ENCODE measurements around the gene PSME4. TPM values are rescaled to one million over a fixed set of nuclear protein-coding genes. Genes with fewer than 3 reads are reported as not detected.

The PSME4 gene
- total and polyA plus RNA-seq, 2 of the 13 experiments (the other 11 are each of a cell fraction or from before 2014, with no cell fraction given) = 52.1 to 77.8 TPM

DNA sequence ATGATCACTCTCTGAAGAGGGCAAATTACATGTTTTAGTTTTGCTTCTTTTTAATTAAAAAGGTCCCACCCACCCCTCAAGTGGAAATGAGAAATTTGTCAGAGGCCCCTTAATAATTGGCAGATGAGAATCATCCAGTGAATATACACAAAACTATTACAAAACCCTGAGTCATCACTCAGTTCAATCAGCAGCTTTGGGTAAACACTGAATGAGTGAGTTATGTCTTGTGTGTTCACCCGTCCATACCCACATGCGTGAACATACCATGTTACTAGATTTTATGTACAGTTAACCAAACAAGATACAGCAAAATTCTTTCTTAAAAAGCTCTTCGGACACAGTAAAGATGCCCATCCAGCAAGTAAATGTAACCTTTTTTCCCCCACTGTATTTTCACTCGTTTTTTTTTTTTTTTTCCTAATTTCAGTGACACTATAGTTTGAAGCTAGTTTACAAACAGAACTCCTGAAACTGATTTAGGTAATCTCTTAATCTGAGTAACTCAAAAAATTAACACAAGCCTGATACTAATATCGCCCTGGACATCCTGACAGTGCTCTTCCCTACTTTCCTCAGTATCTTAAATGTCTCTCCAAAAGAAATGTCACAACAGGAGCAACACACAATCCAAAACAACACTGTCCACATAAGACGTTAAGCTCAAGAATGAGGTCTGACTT lies 1.4 kb downstream of the PSME4 start:
- peak overlapping the region; percentile 89 for H3K4me2 ChIP-seq (ENCODE audit: low read depth, low read length)
- intact Hi-C loops (cut with micrococcal nuclease; ENCODE audit: unreplicated experiment) = loop anchor here (1.0 kb wide), 2 partner anchors 135 to 142 kb away; no protein-coding TSS in a partner anchor
- H3K4me1 ChIP-seq (ENCODE audit: insufficient read depth, low read length) = peaks cover 54% of the 10 kb centered on the region
- H2AFZ ChIP-seq (ENCODE audit: low read length) = no peak overlapping the region
- peaks cover 70% of the 10 kb centered on the region for H3K79me2 ChIP-seq (ENCODE audit: insufficient read depth, low read length)
- BruUV-seq (replicated peaks) = TSS peak; percentile 72
- FAIRE-seq (peak; percentile 56), ATAC-seq (peak; percentile 43), DNase-seq (ENCODE audit: low spot score) (peak; percentile 95)
- no peaks in the 10 kb centered on the region; a peak in 1 of 5 replicates for H3K27me3 ChIP-seq (ENCODE audit: control insufficient read depth in 1 of 2, insufficient read depth in 2 of 2, low read length in 2 of 2)
- H3K36me3 ChIP-seq (replicated peaks in 1 of 2; ENCODE audit: control insufficient read depth in 1 of 2, insufficient read depth in 2 of 2, low read length in 2 of 2) = no peaks in the 10 kb centered on the region
- 2% methylated on average over 6 of the region's 6 CpGs for WGBS (ENCODE audit: low lambda C conversion rate)
- in situ Hi-C loops (cut with HindIII; ENCODE audit: extremely low pct_ligation_motif_present, low pct_unique_long_range_greater_than_20kb) = no loop called here
- peak overlapping the region; percentile 96 for H3K9ac ChIP-seq (ENCODE audit: insufficient read depth, low read depth, low read length)
- CTCF ChIA-PET (ENCODE audit: low intra/inter-chr PET ratio, low total read pairs) = no interaction called here
- peaks cover 44% of the 10 kb centered on the region for H4K20me1 ChIP-seq (ENCODE audit: insufficient read depth, low read length)
- peak overlapping the region; percentile 94 for H3K27ac ChIP-seq (ENCODE audit: extremely low read length, insufficient read depth, low read length)
- H3K9me3 ChIP-seq (ENCODE audit: low read length) = no peaks in the 10 kb centered on the region
- peak overlapping the region; percentile 70 to 98 (median 97) for H3K4me3 ChIP-seq (replicated peaks in 1 of 3; ENCODE audit: insufficient read depth in 1 of 3, low read depth in 2 of 3, low read length in 3 of 3)
- POLR2A ChIA-PET = interaction anchor here (0.9 to 3.1 kb wide), 7 partner anchors 10 to 146 kb away, joined by 3 to 24 read pairs (median 5); partner anchors contain the start of gene ACYP2
- TF ChIP-seq CHD4 (IDR thresholded peaks at IDR 0.05; ENCODE audit: borderline replicate concordance, low read length) (0 out of 2 replicates have a peak, but pooled peaks have one; percentile 17), MAFF (IDR thresholded peaks at IDR 0.05; ENCODE audit: low read depth, low read length) (peak; percentile 97), ZFY (CRISPR knock-in tag; IDR thresholded peaks at IDR 0.05) (no peak), MAFG (CRISPR knock-in tag; IDR thresholded peaks at IDR 0.05) (peak; percentile 81), GATAD2A (CRISPR knock-in tag; IDR thresholded peaks at IDR 0.05) (peak; percentile 67), STAG1 (CRISPR knock-in tag; IDR thresholded peaks at IDR 0.05) (no peak), PPARG (CRISPR knock-in tag; conservative IDR thresholded peaks at IDR 0.05) (no peak), FOXA1 (IDR thresholded peaks at IDR 0.05) (peak; percentile 53; the same call in 1 of the 2 replicates), FOXA1 (CRISPR knock-in tag; IDR thresholded peaks at IDR 0.05) (peak; percentile 92), MXI1 (IDR thresholded peaks at IDR 0.05; ENCODE audit: borderline replicate concordance, low read depth, low read length) (peak; percentile 89; the same call in 2 of the 3 replicates), SIN3A (IDR thresholded peaks at IDR 0.05; ENCODE audit: borderline replicate concordance, low read depth, low read length) (peak; percentile 94), RBFOX2 (IDR thresholded peaks at IDR 0.05; ENCODE audit: low read depth, low read length) (0 out of 2 replicates have a peak, but pooled peaks have one; percentile 18), RAD51 (IDR thresholded peaks at IDR 0.05; ENCODE audit: borderline replicate concordance) (no peak), ZSCAN30 (CRISPR knock-in tag; IDR thresholded peaks at IDR 0.05) (0 out of 2 replicates have a peak, but pooled peaks have one; percentile 39), NFE2L2 (IDR thresholded peaks at IDR 0.05; ENCODE audit: low read length) (peak; percentile 95), POGZ (CRISPR knock-in tag; IDR thresholded peaks at IDR 0.05) (no peak), SOX13 (IDR thresholded peaks at IDR 0.05) (no peak), SOX13 (CRISPR knock-in tag; conservative IDR thresholded peaks at IDR 0.05 in 1 of 2, IDR thresholded peaks at IDR 0.05 in 1 of 2) (peak in 1 of 2 experiments; percentile 59; a peak in 1 of 4 replicates), FOSL1 (CRISPR knock-in tag; IDR thresholded peaks at IDR 0.05; ENCODE audit: borderline replicate concordance) (peak; percentile 69), GATAD1 (CRISPR knock-in tag; IDR thresholded peaks at IDR 0.05) (0 out of 2 replicates have a peak, but pooled peaks have one; percentile 42)
- TF ChIP-seq, protein P1, sequence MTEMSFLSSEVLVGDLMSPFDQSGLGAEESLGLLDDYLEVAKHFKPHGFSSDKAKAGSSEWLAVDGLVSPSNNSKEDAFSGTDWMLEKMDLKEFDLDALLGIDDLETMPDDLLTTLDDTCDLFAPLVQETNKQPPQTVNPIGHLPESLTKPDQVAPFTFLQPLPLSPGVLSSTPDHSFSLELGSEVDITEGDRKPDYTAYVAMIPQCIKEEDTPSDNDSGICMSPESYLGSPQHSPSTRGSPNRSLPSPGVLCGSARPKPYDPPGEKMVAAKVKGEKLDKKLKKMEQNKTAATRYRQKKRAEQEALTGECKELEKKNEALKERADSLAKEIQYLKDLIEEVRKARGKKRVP (CRISPR knock-in tag; IDR thresholded peaks at IDR 0.05) = peak in 1 of 2 experiments; percentile 23; a peak in 1 of 4 replicates
- TF ChIP-seq, protein P2, sequence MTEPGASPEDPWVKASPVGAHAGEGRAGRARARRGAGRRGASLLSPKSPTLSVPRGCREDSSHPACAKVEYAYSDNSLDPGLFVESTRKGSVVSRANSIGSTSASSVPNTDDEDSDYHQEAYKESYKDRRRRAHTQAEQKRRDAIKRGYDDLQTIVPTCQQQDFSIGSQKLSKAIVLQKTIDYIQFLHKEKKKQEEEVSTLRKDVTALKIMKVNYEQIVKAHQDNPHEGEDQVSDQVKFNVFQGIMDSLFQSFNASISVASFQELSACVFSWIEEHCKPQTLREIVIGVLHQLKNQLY (CRISPR knock-in tag; IDR thresholded peaks at IDR 0.05) = 0 out of 2 replicates have a peak, but pooled peaks have one; percentile 33
- TF ChIP-seq, protein P3, sequence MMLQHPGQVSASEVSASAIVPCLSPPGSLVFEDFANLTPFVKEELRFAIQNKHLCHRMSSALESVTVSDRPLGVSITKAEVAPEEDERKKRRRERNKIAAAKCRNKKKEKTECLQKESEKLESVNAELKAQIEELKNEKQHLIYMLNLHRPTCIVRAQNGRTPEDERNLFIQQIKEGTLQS (CRISPR knock-in tag; IDR thresholded peaks at IDR 0.05) = peak; percentile 90
- TF ChIP-seq, protein P4, sequence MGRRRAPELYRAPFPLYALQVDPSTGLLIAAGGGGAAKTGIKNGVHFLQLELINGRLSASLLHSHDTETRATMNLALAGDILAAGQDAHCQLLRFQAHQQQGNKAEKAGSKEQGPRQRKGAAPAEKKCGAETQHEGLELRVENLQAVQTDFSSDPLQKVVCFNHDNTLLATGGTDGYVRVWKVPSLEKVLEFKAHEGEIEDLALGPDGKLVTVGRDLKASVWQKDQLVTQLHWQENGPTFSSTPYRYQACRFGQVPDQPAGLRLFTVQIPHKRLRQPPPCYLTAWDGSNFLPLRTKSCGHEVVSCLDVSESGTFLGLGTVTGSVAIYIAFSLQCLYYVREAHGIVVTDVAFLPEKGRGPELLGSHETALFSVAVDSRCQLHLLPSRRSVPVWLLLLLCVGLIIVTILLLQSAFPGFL (CRISPR knock-in tag; IDR thresholded peaks at IDR 0.05) = no peak

All from HepG2 (cell line).